AG04449 (cell line): ENCODE data around the gene SHISAL1.

Source experiments
- CTCF ChIA-PET: fragments of 350-600 bp; formaldehyde crosslinking; extraction: SDS; loops from one replicate; lab custom pipeline; 2021; ENCODE audit warnings: antibody characterized with exemption; lab: Yijun Ruan, JAX
- POLR2A ChIA-PET: fragments of 400-600, 350-600 bp; formaldehyde crosslinking; extraction: SDS; loops from one replicate; lab custom pipeline; 2020; ENCODE audit warnings: antibody characterized with exemption, inconsistent platforms; lab: Yijun Ruan, JAX
- DNase-seq: peaks from one replicate; pipeline ENCODE4 v3.0.0-alpha.2; 2010; ENCODE audit warnings: low read depth, low spot score
- H3K4me3 ChIP-seq: 2 replicates; pipeline ENCODE4 v1.5.1; 2011; ENCODE audit warnings: low read depth, mild to moderate bottlenecking, control low read depth, low read length
- CTCF ChIP-seq: IDR thresholded peaks from one replicate; pipeline ENCODE4 v1.5.1; 2011; ENCODE audit warnings: mild to moderate bottlenecking, moderate library complexity, low read length, control low read depth, inconsistent platforms; ENCODE audit not compliant: insufficient read depth; ENCODE audit errors: missing control alignments

The SHISAL1 gene

DNA sequence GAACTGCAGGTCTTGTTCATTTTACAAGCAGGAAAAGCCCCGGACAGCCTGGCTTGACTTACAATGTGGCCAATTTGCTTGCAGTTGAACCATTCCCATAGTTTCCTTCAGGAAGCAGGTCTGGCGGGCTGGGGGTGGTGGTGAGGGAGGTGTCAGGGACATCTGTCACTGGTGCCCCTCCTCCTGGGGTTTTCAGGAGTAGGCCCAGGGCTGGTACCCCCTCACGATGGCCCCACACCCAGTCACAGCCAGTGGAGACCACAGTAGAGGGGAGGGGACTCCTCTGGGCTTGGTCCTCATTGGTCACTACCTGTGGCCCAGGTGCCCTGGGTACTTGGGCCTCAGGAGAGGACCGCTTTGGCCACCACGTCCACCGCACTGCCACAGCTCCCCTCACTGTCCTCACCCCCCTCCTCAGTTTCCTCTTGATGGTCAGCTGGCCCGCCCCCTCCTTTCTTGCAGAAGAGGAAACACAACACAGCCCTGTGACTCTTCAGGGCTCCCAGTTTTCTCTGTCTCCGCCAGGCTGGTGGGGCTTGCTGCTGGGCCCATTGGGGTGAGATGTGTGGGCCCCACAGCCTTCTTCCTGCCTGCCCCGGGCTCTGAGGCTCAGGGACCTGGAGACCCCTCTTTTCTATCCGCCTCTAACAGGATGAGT is 39.8 kb upstream of the SHISAL1 start:
- no peak for TF ChIP-seq CTCF
- POLR2A ChIA-PET, result no interaction called here
- no peak for DNase-seq
- no peak overlapping the region for H3K4me3 ChIP-seq
- CTCF ChIA-PET, result no interaction called here

- POLR2A ChIA-PET, result no interaction called here
- DNase-seq, result peak; percentile 50
- no peak for TF ChIP-seq CTCF
- CTCF ChIA-PET, result interaction anchor here (2.7 kb wide), 1 partner anchor 9 kb away, joined by 7 read pairs; no protein-coding TSS in a partner anchor
- peak overlapping the region; percentile 12; the same call in 1 of the 2 replicates for H3K4me3 ChIP-seq
Measured at GRCh38 chr22:44351685-44352377, 39.1 kb upstream of the SHISAL1 start.

- ChIA-PET CTCF (interaction anchor here (2.7 kb wide), 1 partner anchor 10 kb away, joined by 7 read pairs; no protein-coding TSS in a partner anchor), POLR2A (no interaction called here)
Measured at GRCh38 chr22:44351037-44351436, 38.3 kb upstream of the SHISAL1 start.

DNA sequence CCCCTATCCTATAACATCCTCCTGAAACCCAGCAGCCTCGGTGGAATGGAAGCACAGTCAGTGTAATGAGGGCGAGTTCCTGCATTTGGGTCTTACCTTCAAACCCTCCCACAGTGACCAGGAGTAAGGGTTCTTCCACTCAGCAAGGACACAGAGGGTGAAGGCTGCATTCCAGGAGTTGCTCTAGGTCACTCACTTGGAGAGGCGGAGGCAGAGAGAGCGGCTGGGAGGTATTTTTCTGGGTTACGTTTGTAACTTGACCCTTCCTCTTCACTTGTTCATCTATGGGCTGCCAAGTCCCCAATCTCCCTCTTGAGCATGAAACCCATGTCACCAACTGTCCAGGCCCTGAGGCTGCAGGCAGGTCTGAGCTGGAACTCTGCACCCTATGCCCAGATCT is 36.8 kb upstream of the SHISAL1 start:
- CTCF ChIA-PET, result interaction anchor here (1.7 to 2.7 kb wide), 2 partner anchors 11 to 275 kb away, joined by 4 to 7 read pairs; no protein-coding TSS in a partner anchor

More at GRCh38 chr22:44351037-44351436, 38.3 kb upstream of the SHISAL1 start:
- TF ChIP-seq CTCF, result no peak
- DNase-seq, result no peak
- no peak overlapping the region for H3K4me3 ChIP-seq

DNA sequence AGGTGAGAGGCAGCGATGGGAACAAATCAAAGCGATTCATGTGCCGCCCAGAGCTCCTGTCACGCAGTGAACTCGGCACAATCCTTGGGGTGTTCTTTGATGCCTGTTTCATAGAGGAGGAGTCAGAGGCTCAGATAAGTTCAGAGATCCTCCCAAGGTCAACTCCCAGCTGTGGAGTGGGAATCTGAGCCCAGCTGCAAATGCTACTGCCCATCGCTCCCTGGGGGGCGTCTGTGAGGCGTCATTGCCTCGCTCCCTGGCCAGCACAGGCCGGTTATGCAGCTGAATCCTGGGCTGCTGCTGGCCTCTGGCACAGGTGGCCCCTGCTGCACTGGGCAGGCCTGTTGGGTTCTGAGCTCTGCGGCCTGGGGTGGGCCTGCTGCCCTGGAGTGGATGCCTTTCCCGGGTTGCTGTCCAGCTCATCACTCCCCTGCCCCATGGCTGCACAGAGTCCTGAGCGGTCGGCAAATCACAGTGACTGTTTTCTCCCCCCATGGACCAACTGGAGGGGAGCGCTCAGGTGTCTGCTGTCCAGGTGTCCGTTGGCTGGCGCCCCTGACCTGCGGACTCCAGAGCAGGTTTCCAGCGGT is 36.3 kb upstream of the SHISAL1 start:
- ChIA-PET POLR2A (interaction anchor here (0.6 to 0.7 kb wide), 2 partner anchors 11 to 186 kb away, joined by 3 to 4 read pairs; no protein-coding TSS in a partner anchor), CTCF (interaction anchor here (0.6 to 2.7 kb wide), 4 partner anchors 12 to 288 kb away, joined by 3 to 7 read pairs (median 4); no protein-coding TSS in a partner anchor)
- no peak overlapping the region for H3K4me3 ChIP-seq
- no peak for TF ChIP-seq CTCF
- no peak for DNase-seq

More for the DNA sequence above, 36.8 kb upstream of the SHISAL1 start:
- no peak for DNase-seq
- TF ChIP-seq CTCF, result no peak
- no peak overlapping the region for H3K4me3 ChIP-seq
- POLR2A ChIA-PET, result interaction anchor here (0.7 kb wide), 1 partner anchor 186 kb away, joined by 4 read pairs; no protein-coding TSS in a partner anchor

- CTCF ChIA-PET, result interaction anchor here (1.0 kb wide), 1 partner anchor 278 kb away, joined by 3 read pairs; no protein-coding TSS in a partner anchor
- TF ChIP-seq CTCF, result no peak
- DNase-seq, result no peak
- POLR2A ChIA-PET, result no interaction called here
- no peak overlapping the region for H3K4me3 ChIP-seq
Measured at GRCh38 chr22:44347549-44347948, 34.8 kb upstream of the SHISAL1 start.
